IPS-15b (cell line): ENCODE data around the gene EMD.

Experiments used
- H3K27me3 ChIP-seq: one replicate; pipeline ENCODE4 v1.6.1; 2013; ENCODE audit warnings: low read length; ENCODE audit not compliant: control insufficient read depth, insufficient read depth
- H3K36me3 ChIP-seq: one replicate; pipeline ENCODE4 v1.6.1; 2013; ENCODE audit warnings: low read length; ENCODE audit not compliant: control insufficient read depth, insufficient read depth
- H3K4me1 ChIP-seq: one replicate; pipeline ENCODE4 v1.6.1; 2013; ENCODE audit warnings: mild to moderate bottlenecking, low read length; ENCODE audit not compliant: control insufficient read depth, insufficient read depth
- H3K4me3 ChIP-seq: one replicate; pipeline ENCODE4 v1.5.1; 2013; ENCODE audit warnings: low read depth, low read length
- H3K9ac ChIP-seq: one replicate; pipeline ENCODE4 v1.6.1; 2013; ENCODE audit warnings: low read depth, mild to moderate bottlenecking, low read length
- H3K9me3 ChIP-seq: one replicate; pipeline ENCODE4 v1.6.1; 2013; ENCODE audit warnings: mild to moderate bottlenecking, low read length; ENCODE audit not compliant: control insufficient read depth, insufficient read depth

EMD gene

DNA sequence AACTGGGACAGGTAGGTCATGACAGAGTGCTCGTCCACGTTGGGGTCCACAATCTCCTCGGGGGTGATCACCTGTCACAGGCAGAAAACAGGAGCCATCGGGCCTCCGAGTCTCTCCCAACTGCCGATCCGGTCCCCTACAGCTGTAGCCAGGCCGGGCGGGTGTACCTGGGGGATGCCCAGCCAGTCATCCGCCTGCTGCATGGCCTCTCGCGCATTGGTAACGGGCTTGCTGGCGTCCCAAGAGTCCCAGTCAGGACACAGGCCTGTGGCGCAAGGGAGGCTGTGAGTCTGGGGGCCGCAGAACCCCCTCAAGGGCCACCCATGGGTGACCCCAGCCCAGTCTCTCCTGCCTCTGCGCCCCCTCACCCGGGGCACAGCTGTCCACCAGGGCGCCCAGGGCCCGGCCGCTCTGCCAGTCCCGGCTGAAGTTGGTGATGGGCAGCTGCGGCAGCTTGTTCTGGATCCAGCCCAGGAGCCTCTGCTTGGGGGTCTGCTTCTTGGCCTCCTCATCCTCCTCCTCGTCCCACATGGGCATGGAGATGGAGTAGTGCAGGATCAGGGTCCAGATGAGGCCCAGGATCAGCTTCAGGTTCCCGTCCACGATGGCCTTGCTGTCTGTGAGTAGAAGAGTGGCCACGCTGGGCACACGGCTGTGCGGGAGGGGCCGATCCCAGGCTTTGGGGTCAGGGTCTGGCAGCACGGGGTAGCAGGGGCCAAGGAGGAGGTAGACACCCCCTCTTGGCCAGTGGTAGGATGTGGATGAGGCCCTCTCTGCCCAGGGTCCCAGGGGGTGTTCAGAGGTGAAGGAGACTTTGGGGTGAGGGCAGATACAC lies 11.4 kb upstream of the EMD start:
- no peaks in the 10 kb centered on the region for H3K4me1 ChIP-seq
- peaks cover 59% of the 10 kb centered on the region for H3K36me3 ChIP-seq
- no peaks in the 10 kb centered on the region for H3K9me3 ChIP-seq
- no peak overlapping the region for H3K4me3 ChIP-seq
- H3K27me3 ChIP-seq, result no peaks in the 10 kb centered on the region
- no peak overlapping the region for H3K9ac ChIP-seq

- H3K36me3 ChIP-seq, result peaks cover 52% of the 10 kb centered on the region
Observed at GRCh38 chrX:154368630-154369448, 10.3 kb upstream of the EMD start.

DNA sequence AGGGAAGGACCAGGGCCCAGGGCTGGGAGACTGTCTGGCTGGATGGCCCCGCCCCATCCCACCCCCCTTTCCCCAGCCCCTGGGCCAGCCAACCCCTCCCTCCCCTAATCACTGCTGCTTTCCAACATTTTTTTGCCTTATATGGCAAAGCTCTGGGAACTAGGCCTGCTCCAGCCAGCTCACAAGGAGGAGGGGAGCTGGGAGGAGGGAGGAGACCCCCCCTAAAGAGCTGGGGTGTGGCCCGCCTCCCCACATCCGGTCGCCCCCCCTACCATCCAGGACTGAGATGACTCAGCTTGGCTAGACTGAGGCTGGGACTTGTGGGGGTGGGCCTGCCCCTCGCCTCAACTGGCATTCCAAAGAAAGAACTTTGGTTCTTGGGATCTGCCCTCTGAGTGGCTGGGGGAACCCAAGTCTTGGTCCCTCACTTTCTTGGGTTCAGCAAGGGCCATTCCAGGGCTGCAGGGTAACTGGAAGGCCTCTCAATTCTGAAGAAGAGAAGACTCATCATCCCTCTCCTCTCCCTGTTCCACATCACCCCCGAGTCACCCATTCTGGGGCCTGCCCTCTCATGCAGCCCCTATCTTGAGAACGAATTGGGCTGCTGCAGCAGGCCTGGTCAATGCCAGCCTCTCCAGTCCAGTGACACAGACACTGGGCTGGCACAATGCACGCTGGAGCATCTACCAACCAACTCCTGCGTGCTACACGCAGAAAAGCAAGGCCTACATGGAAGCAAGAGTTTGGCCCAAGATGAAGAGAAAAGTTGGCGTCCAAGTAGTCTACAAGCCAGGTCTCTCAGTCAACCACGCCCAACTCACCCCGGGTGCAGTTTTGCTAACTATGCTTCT lies 9.4 kb upstream of the EMD start:
- H3K4me1 ChIP-seq, result no peaks in the 10 kb centered on the region
- H3K27me3 ChIP-seq, result no peaks in the 10 kb centered on the region
- peak overlapping the region; percentile 81 for H3K4me3 ChIP-seq
- H3K9me3 ChIP-seq, result no peaks in the 10 kb centered on the region
- H3K9ac ChIP-seq, result peak overlapping the region; percentile 83
- H3K36me3 ChIP-seq, result peaks cover 44% of the 10 kb centered on the region

More at GRCh38 chrX:154368630-154369448, 10.3 kb upstream of the EMD start:
- no peaks in the 10 kb centered on the region for H3K9me3 ChIP-seq
- no peaks in the 10 kb centered on the region for H3K4me1 ChIP-seq
- peak overlapping the region; percentile 55 for H3K4me3 ChIP-seq
- no peak overlapping the region for H3K9ac ChIP-seq
- no peaks in the 10 kb centered on the region for H3K27me3 ChIP-seq

DNA sequence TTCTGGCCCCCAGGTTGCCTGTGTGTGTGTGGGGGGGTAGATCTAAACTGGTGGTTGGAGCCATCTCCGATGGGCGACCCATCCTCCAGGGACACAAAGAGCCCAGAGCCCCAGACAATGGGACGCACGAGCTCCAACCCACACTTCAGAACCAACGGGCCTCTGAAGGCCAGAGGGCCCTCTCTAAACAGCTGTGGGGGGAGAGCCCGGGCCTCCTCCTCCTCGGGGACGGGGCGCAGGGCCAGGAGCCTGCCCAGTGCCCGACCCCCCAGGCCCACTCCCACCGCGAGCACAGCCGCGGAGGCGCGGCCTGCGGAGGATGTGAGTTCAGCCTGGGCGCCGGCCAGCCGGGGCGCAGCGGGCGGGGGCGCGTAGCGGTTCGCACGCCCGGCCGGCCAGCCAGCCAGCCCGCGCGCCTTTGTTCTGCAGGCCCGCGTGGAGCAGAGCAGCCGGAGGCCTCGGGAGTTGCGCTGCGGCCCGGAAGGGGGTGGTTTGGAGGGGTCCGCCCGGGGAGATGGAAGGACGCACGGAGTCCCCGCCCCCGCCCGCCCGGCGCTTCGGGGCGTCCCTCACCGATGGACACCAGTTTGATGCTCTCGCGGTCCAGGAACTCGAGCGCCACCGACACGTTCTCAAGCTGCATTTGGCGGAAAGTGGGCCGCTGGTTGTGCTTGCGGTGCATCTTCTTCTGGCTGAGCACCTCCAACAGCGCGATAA lies 8.6 kb upstream of the EMD start:
- no peaks in the 10 kb centered on the region for H3K27me3 ChIP-seq
- H3K4me1 ChIP-seq, result no peaks in the 10 kb centered on the region
- H3K9ac ChIP-seq, result peak overlapping the region; percentile 83
- peak overlapping the region; percentile 81 for H3K4me3 ChIP-seq
- H3K9me3 ChIP-seq, result no peaks in the 10 kb centered on the region
- H3K36me3 ChIP-seq, result peaks cover 36% of the 10 kb centered on the region

DNA sequence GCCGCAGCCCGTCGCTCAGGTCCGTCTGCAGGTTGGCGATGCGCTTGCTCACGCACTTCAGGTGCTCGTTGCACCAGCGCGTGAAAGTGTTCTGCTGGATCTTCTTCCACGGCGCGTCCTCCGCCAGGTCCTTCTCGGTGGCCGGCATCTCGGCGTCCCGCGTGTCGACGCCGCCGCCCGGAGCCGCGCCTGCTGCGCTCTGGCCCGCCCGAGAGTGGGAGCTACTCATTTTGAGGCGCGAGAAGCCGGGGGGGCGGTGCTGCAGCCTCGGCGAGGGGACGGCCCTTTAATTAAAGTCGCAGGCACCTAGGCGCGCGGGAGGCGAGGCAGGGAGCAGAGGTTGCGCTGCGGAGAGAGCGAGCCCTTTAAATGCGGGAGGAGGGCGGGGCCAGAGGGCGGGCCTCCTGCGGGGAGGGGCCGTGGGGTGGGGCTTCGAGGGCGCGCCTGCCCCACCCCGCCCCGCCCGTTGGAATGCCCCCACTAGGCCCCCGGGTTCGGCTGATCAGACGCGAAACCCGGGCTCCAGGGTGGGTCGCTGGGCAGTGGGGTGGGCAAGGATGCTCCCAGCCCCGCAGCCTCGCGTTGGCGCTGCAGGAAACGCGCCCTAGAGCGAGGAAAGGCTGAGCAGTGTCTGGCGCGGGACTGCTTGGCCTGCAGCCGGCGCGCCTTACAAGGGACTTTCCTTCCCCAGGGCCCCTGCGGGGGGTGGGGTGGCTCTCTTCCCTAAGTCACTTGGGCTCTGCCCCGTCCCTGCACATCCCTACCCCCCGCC lies 7.9 kb upstream of the EMD start:
- peaks cover 29% of the 10 kb centered on the region for H3K36me3 ChIP-seq
- H3K9ac ChIP-seq, result peak overlapping the region; percentile 74
- H3K9me3 ChIP-seq, result no peaks in the 10 kb centered on the region
- peak overlapping the region; percentile 81 for H3K4me3 ChIP-seq
- no peaks in the 10 kb centered on the region for H3K27me3 ChIP-seq
- no peaks in the 10 kb centered on the region for H3K4me1 ChIP-seq

DNA sequence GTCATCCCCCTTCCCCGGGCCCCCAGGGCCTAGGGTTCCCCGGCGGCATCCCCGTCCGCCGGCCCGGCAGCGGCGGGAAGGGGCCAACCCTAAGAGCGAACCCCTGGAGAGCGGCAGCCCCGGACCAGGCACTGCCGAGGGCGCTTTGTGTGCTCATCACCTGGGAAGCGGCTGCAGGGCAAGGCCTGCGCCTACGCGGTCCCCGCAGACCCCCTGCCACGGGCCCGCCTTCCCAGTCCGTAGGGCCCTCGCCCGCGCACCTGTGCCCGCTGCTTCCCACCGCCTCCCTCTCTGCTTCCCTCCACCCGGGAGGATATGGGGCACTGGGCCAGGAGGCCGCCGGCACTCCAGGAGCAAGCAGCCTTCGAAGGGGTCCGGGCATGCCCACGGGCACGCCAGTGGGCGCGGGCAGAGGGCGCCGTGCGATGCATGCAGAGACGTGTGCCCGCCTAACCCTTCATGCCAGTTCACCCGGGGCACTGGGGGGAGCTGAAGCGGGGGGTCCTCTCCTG lies 7.2 kb upstream of the EMD start:
- H3K27me3 ChIP-seq, result no peaks in the 10 kb centered on the region
- peak overlapping the region; percentile 56 for H3K4me3 ChIP-seq
- no peaks in the 10 kb centered on the region for H3K9me3 ChIP-seq

GRCh38 chrX:154372612-154373022 lies 6.5 kb upstream of the EMD start:
- Histone ChIP-seq H3K9ac (no peak overlapping the region), H3K4me3 (peak overlapping the region; percentile 56), H3K4me1 (no peaks in the 10 kb centered on the region), H3K36me3 (peaks cover 14% of the 10 kb centered on the region), H3K27me3 (no peaks in the 10 kb centered on the region), H3K9me3 (no peaks in the 10 kb centered on the region)

More for the DNA sequence above, 7.2 kb upstream of the EMD start:
- no peaks in the 10 kb centered on the region for H3K4me1 ChIP-seq
- peaks cover 22% of the 10 kb centered on the region for H3K36me3 ChIP-seq
- no peak overlapping the region for H3K9ac ChIP-seq

DNA sequence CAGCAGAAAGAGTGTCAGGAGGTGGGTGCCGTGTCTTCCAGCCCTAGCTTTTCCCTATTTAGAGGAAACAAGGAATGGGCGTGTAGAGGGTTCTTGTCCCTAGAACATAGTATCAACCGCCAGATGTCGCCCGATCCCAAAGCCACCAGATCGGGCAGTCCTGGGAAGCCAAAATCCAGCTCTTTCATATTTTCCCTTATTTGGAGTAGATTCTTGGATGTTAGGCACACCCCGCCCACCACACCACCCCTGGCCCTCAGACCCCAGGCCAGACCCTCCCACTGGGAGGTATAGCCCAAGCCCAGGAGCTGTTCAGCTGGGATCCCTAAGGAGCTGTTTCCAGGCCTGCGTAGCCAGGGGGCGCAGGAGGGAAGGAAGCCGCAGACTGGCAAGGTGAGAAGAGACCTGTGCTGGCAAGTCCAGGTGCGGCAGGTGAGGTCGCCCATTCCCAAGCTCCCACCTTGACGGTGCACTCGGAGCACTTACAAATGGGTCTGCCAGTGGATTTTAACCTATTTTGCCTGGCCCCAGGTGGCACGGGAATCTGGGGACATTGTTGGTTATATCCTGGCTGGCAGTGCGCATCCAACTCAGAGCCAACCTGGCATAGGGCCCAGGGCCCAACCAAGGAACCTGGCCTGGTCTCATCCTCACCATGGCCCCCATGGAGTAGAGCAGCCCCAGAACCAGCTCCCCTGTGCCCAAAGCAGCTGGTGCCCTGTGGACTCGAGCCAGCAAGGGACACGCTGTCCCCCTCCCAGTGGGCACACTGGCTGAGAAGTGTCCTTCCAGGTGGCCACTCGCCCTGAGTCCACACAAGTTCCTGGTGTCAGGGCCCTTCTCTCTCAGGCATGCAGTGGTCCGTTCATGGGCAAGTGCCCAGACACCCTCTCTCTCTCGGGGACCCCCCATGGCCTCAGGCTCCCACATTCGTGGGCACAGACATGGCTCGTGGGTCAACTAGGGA lies 5.5 kb upstream of the EMD start:
- H3K4me1 ChIP-seq, result no peaks in the 10 kb centered on the region
- peaks cover 5% of the 10 kb centered on the region for H3K36me3 ChIP-seq
- H3K9me3 ChIP-seq, result no peaks in the 10 kb centered on the region
- no peaks in the 10 kb centered on the region for H3K27me3 ChIP-seq
- peak overlapping the region; percentile 43 for H3K4me3 ChIP-seq
- no peak overlapping the region for H3K9ac ChIP-seq

DNA sequence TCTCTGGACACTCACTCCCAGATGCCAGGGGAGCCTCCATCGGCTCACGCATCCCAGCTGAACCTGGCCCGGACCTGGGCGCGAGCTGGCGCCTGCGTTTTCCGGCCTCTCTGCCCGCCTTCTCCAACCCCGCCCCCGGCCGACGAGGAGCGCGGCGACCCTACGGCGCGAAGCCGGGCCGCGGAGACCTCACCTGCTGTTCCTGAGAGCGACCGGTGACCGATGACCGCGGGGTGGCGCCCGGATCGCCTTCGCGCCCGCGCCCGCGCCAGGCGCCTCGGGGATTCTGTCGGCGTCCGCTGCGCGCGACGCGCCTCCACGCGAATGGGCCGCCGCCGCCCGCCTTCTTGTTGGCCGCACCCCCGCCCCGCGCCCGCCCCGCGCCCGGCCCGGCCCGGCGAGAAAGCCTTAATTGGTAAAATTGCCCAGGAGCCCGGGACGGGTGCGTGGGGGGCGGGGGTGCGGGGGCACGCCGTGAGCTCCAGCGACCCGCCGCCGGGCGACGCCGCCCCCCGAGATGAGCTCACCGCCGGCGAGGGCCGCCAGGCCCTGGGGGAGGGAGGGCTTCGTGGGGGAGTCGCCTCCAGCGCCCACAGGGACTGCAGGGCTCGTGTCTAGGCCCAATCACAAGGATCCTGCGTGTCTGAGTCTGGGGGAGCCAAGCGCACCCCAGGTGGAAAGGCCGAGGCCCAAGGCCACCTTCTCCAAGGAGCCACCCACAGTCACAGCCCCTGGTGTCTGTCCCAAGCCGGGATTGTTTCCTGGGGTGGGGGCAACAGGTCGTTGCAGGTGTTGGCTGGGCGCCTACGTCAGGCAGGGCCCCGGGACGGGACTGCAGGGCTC lies 4.6 kb upstream of the EMD start, which contains the start of gene FLNA:
Gene FLNA, minus strand, starts transcription at position 322 of the 843 bp plus-strand sequence. CDS start 3,389 bp downstream, outside the sequence.
- Histone ChIP-seq H3K36me3 (peaks cover 4% of the 10 kb centered on the region), H3K9me3 (no peaks in the 10 kb centered on the region), H3K9ac (no peak within 1 kb of the TSS), H3K4me3 (peak within 1 kb of the TSS; percentile 43), H3K4me1 (no peaks in the 10 kb centered on the region), H3K27me3 (no peaks in the 10 kb centered on the region)
